Neutrophil (primary cell): ENCODE data around the gene MLF1.

Source experiments
- H3K27ac ChIP-seq: fragments of 200-600 bp; sonication (generic); 2 replicates; pipeline ENCODE4 v1.5.1; 2016; ENCODE audit warnings: mild to moderate bottlenecking, moderate library complexity
- H3K27me3 ChIP-seq: fragments of 200-600 bp; sonication (generic); 2 replicates; pipeline ENCODE4 v1.6.0; 2016; ENCODE audit warnings: mild to moderate bottlenecking
- H3K36me3 ChIP-seq: fragments of 200-600 bp; sonication (generic); 2 replicates; pipeline ENCODE4 v1.5.1; 2017
- H3K4me1 ChIP-seq, 2 experiments: fragments of 200-600 bp in 1 of 2; sonication (generic) in 1 of 2; 1 replicate in 1 of 2; 2 replicates in 1 of 2; pipeline versions ENCODE4 v1.5.1 to v1.6.1; 2013 to 2016; ENCODE audit warnings: low read depth in 1 of 2, low read length in 1 of 2, mild to moderate bottlenecking in 1 of 2, moderate library complexity in 1 of 2; ENCODE audit not compliant: control insufficient read depth in 1 of 2, insufficient read depth in 1 of 2
- H3K4me3 ChIP-seq, 2 experiments: fragments of 200-600 bp in 1 of 2; sonication (generic) in 1 of 2; 1 replicate in 1 of 2; 2 replicates in 1 of 2; pipeline ENCODE4 v1.5.1; 2013 to 2016; ENCODE audit warnings: low read depth in 1 of 2, low read length in 1 of 2, mild to moderate bottlenecking in 1 of 2, moderate library complexity in 1 of 2
- H3K9me3 ChIP-seq: fragments of 200-600 bp; sonication (generic); 2 replicates; pipeline ENCODE4 v1.5.1; 2016
- CTCF ChIP-seq: fragments of 200-600 bp; sonication (generic); IDR thresholded peaks from 2 replicates; pipeline ENCODE4 v1.5.1; 2016; ENCODE audit warnings: antibody characterized with exemption

MLF1 gene

GRCh38 chr3:158644345-158644908 lies 73.4 kb downstream of the MLF1 start, which contains the start of gene GFM1:
TSS of gene GFM1 (plus strand) at chr3:158644527. CDS start at chr3:158644635, 108 bp downstream.
- Histone ChIP-seq H3K4me1 (peaks cover 0 to 14% of the 10 kb centered on the region in 2 experiments), H3K36me3 (peaks cover 6% of the 10 kb centered on the region), H3K27ac (peak within 1 kb of the TSS; percentile 76), H3K4me3 (peak within 1 kb of the TSS; percentile 73 to 78), H3K9me3 (no peaks in the 10 kb centered on the region), H3K27me3 (no peaks in the 10 kb centered on the region)
- TF ChIP-seq CTCF: peak; percentile 68

DNA sequence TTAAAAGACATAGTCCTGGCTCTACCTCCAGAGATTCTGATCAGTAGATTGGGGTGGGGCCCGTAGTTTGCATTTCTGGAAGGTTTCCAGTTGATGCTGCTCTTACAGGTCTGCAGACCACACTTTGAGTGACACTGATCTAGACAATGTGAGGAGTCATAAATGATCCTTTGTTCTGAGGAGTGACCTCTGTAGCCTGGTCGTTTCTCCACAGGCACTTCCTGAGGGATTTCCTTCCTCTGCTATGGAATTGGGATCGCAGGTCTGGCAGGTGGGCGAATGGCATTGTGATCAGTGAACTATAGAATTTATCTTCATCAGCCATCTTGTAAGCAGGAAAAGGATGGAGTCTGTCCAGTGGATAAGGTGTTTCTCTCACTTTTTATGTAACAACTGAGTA lies 78.8 kb downstream of the MLF1 start:
- TF ChIP-seq CTCF: no peak
- no peaks in the 10 kb centered on the region for H3K9me3 ChIP-seq
- no peak overlapping the region for H3K4me3 ChIP-seq
- H3K4me1 ChIP-seq: peaks cover 0 to 6% of the 10 kb centered on the region in 2 experiments
- H3K27me3 ChIP-seq: no peaks in the 10 kb centered on the region
- no peak overlapping the region for H3K27ac ChIP-seq
- H3K36me3 ChIP-seq: peaks cover 38% of the 10 kb centered on the region

GRCh38 chr3:158651192-158651591 lies 80.2 kb downstream of the MLF1 start:
- H3K9me3 ChIP-seq: no peaks in the 10 kb centered on the region
- no peaks in the 10 kb centered on the region for H3K27me3 ChIP-seq
- no peak overlapping the region for H3K4me3 ChIP-seq
- H3K27ac ChIP-seq: no peak overlapping the region
- H3K4me1 ChIP-seq: no peaks in the 10 kb centered on the region
- TF ChIP-seq CTCF: no peak
- peaks cover 45% of the 10 kb centered on the region for H3K36me3 ChIP-seq

GRCh38 chr3:158652463-158652862 lies 81.5 kb downstream of the MLF1 start:
- H3K4me3 ChIP-seq: no peak overlapping the region
- no peaks in the 10 kb centered on the region for H3K27me3 ChIP-seq
- TF ChIP-seq CTCF: no peak
- H3K9me3 ChIP-seq: no peaks in the 10 kb centered on the region
- H3K36me3 ChIP-seq: peaks cover 52% of the 10 kb centered on the region
- no peaks in the 10 kb centered on the region for H3K4me1 ChIP-seq
- no peak overlapping the region for H3K27ac ChIP-seq
